ENCODE measurements around the gene CIAO1.
"Not testable (repeated sequence)": the region's sequence is repeated elsewhere in the genome, so short reads cannot be mapped to it uniquely, and the experiment has no call there.

CIAO1 gene

DNA sequence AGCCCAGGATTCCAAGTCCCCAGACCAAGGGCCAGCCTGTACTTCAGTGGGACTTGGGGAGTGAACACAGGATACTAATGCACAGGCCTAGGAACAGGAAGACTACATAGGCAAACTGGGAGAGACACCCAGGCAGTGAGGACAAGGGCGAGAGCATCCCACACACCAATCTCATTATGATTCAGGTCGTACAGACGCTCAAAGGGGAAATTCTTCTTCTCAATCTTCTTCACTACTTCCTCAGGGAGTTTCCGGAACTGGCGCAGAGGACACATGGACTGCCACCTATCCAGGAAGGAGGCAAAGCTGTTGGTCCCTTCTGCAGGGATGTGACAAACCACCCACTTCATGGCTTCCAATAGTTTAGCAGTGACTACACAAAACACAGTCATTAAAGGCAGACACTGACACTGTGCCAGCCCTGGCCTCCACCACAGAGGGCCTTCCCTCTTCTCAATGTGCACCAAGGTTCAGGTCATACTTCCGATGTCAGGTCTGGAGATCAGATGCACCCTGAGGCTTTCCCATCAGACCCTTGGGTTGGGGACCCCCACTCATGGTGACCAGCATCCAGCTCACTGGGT lies 21.3 kb downstream of the CIAO1 start:
- DNase-seq: no peak

DNA sequence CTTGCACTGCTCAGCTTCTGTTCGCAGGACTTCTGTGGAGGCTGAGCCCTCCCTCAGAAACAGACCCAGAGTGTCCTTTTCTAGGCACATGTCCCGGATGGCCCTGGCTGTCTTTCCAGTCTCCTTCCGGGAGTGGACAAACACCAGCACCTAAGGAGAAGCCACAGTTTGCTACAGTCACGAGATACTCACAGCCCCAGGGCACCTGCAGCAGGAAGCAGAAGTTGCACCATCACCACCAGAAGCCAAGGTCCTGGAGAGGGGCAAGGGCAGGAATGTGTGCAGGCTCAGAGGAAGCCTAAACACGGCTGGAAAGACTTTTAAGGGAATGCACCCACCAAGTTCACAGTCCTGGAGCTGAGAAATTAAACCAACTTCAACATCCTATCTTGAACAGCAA lies 25.7 kb downstream of the CIAO1 start:
- no peak for DNase-seq

DNA sequence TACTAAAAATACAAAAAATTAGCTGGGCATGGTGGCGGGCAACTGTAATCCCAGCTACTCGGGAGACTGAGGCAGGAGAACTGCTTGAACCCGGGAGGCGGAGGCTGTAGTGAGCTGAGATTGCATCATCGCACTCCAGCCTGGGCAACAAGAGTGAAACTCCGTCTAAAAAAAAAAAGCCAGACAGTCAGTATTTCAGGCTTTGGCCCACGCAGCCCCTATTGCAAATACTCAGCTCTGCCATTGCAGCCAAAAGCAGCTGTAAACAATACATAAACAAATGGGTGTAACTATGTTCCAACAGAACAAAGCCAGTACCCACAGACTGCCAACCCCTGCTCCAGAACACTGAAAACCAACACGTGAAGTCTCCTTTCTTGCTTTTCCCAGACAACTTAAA lies 28.2 kb downstream of the CIAO1 start:
- not testable (repeated sequence) for DNase-seq

DNA sequence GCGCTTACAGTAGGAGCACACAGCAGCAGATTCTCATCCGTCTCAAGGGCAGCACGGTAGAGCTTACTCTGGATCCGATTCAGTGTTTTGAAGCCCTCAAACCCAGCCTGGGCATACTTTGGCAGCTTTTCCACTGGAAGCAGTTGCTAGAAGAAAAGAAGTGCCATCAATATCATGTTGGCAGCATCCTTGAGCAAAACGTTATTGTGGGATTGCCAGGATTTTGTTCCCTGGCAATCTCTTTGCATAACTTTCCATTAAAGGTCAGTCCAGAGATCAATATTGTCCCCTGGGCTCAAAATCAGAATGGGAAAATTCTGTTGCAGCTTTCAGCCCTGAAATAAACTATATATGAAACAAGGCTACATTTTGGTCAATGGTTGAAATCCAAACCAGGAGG lies 30.9 kb downstream of the CIAO1 start:
- no peak for DNase-seq

DNA sequence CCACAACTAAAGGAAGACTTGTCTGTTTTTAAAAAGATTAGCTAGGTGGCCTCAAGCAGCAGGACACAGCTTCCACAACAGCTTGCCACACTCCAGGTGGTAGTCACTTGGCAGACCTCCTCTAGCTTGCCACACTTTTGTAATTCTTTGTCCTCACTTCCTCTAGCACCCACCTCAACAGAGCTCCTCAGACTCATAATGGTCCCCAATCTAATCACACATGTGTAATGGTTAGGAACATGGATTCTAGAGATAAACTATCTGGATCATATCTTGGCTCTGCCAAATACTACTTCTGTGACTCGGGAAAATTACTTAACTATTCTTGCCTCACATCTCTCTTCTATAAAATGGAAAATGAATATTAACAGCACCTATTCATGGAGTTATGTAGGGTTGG lies 35.8 kb downstream of the CIAO1 start:
- no peak for DNase-seq

DNA sequence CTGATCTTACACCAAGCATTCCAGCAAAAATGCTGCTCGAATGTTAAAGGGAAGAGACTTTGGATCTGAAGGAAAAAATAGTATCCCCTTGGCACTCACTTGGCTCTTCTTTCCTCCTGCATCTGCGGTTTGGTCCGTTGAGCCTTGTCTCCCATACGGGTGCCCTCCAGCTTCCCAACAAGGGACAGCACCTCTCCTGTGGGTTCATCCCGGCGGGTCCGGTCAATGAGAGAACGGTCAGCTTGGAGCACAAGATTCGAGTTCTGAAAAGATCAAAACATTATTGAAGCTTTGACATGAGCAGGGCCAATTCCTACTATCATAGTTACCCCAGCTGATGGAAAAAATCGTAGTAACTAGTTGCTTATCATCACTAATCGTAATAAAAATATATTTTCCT lies 38.6 kb downstream of the CIAO1 start:
- DNase-seq: no peak

DNA sequence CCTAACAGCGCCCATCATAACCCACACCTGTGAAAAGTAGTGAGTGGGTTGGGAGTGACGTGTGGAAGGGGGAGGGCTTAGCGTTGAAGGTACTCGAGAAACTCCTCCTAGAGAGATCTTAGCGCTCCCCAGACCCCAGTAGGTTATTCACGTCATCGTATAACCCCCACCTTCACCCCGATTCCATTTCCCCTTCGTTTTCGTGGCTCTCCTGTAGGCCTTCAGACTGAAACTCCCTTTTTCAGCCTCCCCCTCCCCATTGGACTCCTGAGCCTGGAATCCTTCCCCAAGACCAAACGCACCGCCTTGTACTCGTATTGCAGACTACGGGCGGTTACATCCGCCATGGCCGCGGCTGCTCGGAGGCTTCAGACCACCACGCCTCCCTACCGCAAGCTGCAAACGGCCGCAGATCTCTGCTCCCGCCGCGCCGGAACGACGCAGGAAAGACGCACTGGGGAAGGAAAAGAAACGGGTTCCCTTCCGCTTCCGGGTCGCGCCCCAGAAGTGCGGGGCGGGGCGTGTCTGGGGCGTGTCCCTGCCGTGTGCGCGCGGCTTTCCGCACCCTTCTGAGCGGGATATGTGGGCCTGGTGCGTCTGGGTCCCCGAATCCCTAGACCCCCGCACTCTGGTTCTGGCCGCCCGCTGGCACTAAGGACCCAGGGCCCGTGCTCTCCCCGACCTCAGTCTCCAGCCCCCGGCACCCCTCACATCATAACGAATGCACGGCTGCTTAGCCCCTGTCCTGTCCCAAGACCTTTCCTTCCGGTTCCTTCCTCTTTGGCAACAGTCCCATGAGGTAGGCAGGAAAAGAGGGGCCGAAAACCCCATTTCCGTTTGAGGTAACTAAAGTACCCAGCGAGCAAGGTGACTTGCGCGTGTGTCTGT lies 39.3 kb downstream of the CIAO1 start, which contains the start of gene SNRNP200:
Gene SNRNP200 (minus strand): TSS at position 456 of the 888 bp plus-strand sequence. CDS start 109 bp downstream, at position 347.
- peak; percentile 80 for DNase-seq

DNA sequence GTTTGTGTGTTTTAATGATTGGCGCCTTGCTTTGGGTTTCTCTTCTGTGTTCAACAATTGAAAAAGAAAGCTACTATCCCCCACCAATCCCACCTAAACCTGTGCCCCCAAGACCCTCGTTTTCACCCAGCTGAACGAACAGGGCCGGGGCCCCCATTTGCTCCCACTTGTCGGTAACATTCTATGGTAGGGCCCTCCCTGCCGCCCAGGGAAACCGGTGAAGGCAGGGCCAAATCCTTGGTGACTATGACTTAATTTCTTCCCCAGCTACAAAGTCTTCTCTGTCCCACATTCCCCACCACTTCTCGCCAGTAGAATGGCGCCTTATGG lies 39.9 kb downstream of the CIAO1 start:
- DNase-seq: no peak

DNA sequence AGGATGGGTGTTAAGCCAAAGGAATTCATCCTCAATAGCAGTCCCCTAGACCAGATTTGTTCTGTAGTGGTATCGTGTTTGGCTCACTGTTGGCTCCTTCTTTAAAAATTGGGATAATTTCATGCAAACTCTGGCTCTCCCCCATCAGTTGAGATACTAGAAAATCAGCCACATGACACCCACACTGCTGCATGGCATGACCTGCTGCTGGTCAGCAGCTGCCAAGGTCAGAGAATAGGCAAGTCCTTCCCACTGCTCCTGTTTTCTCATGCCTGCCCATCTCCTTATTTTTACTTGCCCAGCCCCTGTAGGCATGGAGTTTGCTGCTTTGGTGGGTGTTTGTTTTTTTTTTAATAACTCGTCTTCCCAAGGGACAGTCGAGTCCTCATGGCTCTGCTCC lies 40.3 kb downstream of the CIAO1 start:
- DNase-seq: no peak

DNA sequence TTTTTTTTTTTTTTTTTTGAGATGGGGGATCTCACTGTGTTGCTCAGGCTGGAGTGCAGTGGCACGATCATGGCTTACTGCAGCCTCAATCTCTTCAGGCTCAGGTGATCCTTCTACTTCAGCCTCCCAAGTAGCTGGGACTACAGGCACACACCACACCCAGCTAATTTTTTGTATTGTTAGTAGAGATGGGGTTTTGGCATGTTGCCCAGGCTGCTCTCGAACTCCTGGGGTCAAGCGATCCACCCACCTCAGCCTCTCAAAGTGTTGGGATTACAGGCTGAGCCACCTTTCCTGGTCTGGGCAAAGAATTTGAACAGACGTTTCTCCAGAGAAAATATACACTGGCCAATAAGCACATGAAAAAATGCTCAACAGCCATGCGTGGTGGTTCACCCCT lies 42.2 kb downstream of the CIAO1 start:
- DNase-seq: no peak

DNA sequence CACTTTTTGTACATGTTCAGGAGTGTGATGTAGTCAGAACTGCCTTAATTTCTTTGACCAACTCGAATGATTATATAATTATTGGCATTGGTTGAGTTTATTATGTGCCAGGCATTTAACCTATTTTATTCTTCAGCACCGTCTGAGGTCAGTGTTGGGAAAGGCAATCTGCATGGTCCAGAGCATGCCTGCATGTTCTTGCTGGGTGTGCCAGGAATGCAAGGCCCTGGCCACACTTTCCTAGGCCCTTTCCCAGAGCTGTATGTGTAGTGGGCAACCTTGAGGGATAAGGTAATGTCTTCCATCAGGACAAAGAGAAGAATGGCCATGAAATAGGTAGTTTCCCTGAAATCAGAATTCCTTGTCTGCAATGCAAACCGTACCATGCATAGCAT lies 49.0 kb downstream of the CIAO1 start:
- no peak for DNase-seq

DNA sequence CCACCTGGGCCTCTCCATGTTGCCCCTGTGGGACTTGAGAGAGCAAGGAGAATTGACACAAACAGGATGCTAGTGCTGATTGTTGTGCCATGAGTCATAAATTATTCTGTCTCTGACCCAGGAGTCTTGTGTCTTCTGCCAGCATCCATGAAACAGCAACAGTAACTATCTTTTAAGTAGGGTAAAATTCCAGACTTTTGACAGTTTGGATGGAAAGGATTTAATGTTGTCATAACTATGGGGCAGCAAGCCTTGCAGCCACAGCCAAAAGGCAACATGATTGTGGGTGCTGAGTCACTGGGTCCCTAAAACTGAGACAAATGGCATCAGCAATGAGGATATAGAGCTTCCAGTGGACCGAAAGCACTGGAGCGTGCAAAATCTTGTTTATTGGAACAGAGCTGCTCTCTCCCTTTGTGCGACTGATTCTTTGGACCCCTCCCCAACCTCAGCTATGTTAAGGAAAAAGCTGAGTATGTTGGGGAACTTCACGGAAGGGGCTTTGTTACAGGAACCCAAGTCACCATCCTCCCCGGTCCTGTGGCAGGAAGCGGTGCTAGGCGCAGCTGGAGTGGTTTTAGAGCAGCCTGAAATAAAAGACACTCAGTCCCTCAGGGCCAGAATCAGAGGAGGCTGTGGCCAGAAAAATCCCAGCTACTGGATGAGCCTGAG lies 49.5 kb downstream of the CIAO1 start:
- DNase-seq: no peak

DNA sequence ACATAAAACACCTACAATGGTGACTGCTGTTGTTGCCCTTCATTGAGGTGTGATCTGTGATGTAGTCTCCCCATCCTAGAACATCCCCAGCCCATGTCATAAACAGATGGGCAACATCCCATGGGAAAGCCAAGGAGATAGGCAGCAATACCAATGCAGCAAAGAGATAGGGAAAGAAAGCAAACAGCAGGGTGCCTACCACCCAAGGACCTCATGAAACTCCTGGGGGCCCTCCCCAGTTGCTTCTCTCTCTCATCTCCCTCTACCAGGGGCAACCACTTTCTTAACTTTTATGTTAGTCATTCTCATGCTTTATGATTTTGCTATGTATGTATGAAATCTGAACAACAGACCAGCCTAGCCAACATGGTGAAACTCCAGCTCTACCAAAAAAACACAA lies 51.0 kb downstream of the CIAO1 start:
- no peak for DNase-seq

DNA sequence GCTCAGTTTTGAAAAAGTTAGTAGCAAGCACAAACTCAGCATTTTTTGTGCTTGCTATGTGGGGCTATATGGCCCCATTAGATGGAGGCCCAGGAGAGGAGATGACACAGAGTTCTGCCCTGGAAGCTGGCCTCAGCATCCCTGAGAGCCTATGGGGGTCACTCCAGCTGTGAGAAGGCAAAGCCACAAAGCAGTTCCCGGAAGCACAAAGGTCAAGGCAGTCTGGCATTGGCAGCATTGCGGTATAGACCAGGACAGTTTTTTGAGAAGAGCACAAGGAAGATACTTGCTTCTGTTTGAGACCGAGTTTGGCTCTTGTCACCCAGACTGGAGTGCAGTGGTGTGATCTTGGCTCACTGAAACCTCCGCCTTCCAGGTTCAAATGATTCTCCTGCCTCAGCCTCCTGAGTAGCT lies 51.6 kb downstream of the CIAO1 start:
- no peak for DNase-seq

DNA sequence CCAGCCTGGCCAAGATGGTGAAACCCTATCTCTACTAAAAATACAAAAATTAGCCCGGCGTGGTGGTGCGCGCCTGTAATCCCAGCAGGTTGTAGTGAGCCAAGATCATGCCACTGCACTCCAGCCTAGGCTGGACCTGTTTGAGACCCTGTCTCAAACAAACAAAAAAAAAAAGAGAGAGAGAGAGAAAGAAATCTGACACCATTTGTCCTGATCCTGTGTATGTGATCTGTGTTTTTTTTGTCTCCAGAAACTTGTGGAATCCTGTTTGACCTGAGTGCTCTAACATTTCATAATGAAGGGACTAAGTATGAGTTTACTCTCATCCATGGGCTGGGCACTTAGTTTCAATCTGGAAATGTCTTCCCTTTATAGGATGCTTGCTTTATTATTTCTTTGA lies 52.7 kb downstream of the CIAO1 start:
- DNase-seq: no peak

DNA sequence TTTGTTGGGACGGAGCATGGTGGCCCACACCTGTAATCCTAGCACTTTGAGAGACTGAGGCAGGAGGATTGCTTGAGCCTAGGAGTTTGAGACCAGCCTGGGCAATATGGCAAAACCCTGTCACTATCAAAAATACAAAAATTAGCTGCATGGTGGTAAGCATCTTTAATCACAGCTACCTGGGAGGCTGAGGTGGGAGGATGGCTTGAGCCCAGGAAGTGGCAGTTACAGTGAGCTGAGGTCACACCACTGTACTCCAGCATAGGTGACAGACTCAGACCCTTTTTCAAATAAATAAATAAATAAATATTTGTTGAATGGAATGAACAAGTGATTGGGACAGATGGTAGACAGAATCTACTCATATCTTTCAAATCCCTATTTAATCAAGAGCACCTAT lies 53.4 kb downstream of the CIAO1 start:
- no peak for DNase-seq

DNA sequence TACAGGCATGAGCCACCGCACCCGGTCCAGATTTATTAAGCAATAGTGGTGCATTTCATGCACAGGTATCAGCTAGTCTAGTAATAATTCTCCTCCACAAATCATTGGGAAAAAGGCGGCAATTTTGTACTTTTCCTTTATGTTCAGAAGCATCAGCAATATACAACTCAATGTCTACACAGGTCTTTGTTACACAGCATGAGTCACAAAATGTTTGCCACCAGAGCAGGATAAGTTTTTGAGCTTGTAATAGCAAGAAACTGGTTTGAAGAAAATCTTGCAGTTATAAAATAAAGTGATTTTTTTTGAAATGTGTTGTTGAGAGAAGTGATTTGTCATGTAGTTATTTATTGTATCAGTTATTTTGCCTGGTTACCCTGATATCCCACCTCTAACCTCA lies 54.3 kb downstream of the CIAO1 start:
- no peak for DNase-seq

DNA sequence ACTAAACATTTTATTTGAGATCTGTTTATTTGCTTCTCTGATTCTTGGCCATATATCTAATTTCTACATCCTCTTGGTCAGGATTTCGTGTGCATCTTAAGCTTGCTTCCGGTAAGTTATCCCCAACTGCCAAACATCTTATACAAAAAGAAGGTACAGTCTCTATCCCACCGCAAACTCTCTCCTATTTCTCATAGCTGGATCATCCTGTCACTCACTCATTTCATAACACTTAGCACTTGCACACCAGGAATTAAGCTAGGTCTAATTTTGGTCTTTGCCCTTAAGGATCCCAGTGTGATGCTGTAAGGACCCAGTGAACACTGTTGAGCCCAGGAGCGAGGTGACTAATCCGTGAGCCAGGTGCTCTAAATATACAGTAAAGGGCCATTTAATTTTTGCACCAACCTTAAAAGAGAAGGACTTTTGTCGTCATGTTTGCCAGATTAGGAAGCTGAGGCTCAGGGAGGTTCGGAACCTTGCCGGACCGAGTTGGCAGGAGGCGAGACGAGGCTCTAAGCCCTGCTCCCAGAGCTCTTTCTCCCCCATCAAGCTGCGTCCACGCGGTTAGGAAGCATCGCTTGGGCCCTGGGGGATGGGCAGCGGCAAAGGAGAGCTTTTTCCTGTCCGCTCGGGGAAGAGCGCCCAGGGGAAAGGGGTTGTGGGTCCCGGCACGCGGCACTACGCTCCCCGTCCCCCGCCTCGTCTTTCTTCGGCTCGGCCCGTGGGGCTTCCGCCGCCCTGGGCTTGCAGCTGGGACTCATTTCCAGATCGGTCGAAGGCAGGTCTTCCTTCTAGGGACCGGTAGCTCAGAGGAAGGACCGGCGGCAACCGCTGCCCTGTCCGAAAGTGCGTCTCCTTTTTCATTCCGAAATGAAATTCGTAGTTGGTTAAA lies 55.0 kb downstream of the CIAO1 start:
- DNase-seq: peak; percentile 41
